Transverse colon (tissue), 4 donors: ENCODE results near the gene ZNF254.

Experiments
- CTCF ChIP-seq, 5 experiments: fragments of 200-600 bp in 3 of 5; fragments of 450-650 bp in 2 of 5; sonication (generic) in 3 of 5; IDR thresholded peaks; 1 replicate in 2 of 5; 2 replicates in 3 of 5; pipeline ENCODE4 v1.5.1; 2016 to 2017; ENCODE audit warnings: antibody characterized with exemption in 5 of 5, inconsistent platforms in 3 of 5, mild to moderate bottlenecking in 2 of 5, moderate library complexity in 1 of 5
- POLR2A ChIP-seq: fragments of 450-650 bp; IDR thresholded peaks from one replicate; pipeline ENCODE4 v1.6.1; 2016; ENCODE audit warnings: antibody characterized with exemption, mild to moderate bottlenecking, moderate library complexity
- POLR2AphosphoS5 ChIP-seq, 3 donors: sonication (generic); formaldehyde crosslinking; IDR thresholded peaks; one replicate each; pipeline ENCODE4 v1.6.1; 2016; ENCODE audit warnings: antibody characterized with exemption in 3 of 3

GRCh38 chr19:24065865-24066604 is 21.0 kb upstream of the ZNF254 start:
- TF ChIP-seq CTCF (IDR thresholded peaks at IDR 0.05) (no peak), POLR2AphosphoS5 (IDR thresholded peaks at IDR 0.05) (no peak), POLR2A (no peak)
